GM19239 (cell line): ENCODE measurements around the gene STK39.
A peak's percentile ranks its signal among the peaks of the same experiment; 100 is the strongest.

Experiments used
- DNase-seq: peaks from one replicate; pipeline ENCODE4 v3.0.0; 2011; ENCODE audit warnings: low spot score; ENCODE audit not compliant: insufficient read length
- FAIRE-seq: peaks from 2 replicates; lab custom pipeline; 2011; peaks lifted over from hg19 to GRCh38; lab: Jason Lieb, UNC

Gene STK39

GRCh38 chr2:168165985-168166901 is 81.2 kb downstream of the STK39 start:
- DNase-seq (no peak), FAIRE-seq (no peak)

GRCh38 chr2:168165397-168165796 is 82.0 kb downstream of the STK39 start:
- DNase-seq (no peak), FAIRE-seq (no peak)

GRCh38 chr2:168160897-168161296 is 86.5 kb downstream of the STK39 start:
- FAIRE-seq, result peak; percentile 51
- DNase-seq, result no peak

GRCh38 chr2:168159754-168160585 is 87.4 kb downstream of the STK39 start:
- no peak for FAIRE-seq
- DNase-seq, result no peak

- FAIRE-seq (no peak), DNase-seq (no peak)
These were observed 88.8 kb downstream of the STK39 start for GRCh38 chr2:168158586-168158985.

- DNase-seq (no peak), FAIRE-seq (no peak)
These were observed 89.5 kb downstream of the STK39 start for GRCh38 chr2:168157926-168158325.

GRCh38 chr2:168157070-168157469 is 90.3 kb downstream of the STK39 start:
- DNase-seq (no peak), FAIRE-seq (no peak)

- no peak for DNase-seq
- FAIRE-seq, result no peak
These were observed 90.7 kb downstream of the STK39 start for GRCh38 chr2:168156661-168157060.

GRCh38 chr2:168155680-168156079 is 91.7 kb downstream of the STK39 start:
- FAIRE-seq, result no peak
- no peak for DNase-seq

- FAIRE-seq, result no peak
These were observed 92.3 kb downstream of the STK39 start for GRCh38 chr2:168155046-168155445.

GRCh38 chr2:168152902-168153530 is 94.4 kb downstream of the STK39 start:
- no peak for DNase-seq
- FAIRE-seq, result no peak

More at GRCh38 chr2:168155046-168155445, 92.3 kb downstream of the STK39 start:
- DNase-seq, result no peak

GRCh38 chr2:168149986-168150385 is 97.4 kb downstream of the STK39 start:
- no peak for FAIRE-seq

GRCh38 chr2:168149150-168149974 is 98.0 kb downstream of the STK39 start:
- DNase-seq, result no peak
- no peak for FAIRE-seq

More at GRCh38 chr2:168149986-168150385, 97.4 kb downstream of the STK39 start:
- DNase-seq, result no peak

- DNase-seq (no peak), FAIRE-seq (no peak)
These were observed 99.3 kb downstream of the STK39 start for GRCh38 chr2:168147830-168148794.

GRCh38 chr2:168146892-168147810 is 100.2 kb downstream of the STK39 start:
- no peak for FAIRE-seq
- no peak for DNase-seq

GRCh38 chr2:168145426-168146310 is 101.7 kb downstream of the STK39 start:
- DNase-seq (no peak), FAIRE-seq (no peak)

GRCh38 chr2:168145011-168145410 is 102.4 kb downstream of the STK39 start:
- FAIRE-seq (no peak), DNase-seq (no peak)
